Measurements from ENCODE around the gene KLHL18.
"Not testable (repeated sequence)": the region's sequence is repeated elsewhere in the genome, so short reads cannot be mapped to it uniquely, and the experiment has no call there.

DNA sequence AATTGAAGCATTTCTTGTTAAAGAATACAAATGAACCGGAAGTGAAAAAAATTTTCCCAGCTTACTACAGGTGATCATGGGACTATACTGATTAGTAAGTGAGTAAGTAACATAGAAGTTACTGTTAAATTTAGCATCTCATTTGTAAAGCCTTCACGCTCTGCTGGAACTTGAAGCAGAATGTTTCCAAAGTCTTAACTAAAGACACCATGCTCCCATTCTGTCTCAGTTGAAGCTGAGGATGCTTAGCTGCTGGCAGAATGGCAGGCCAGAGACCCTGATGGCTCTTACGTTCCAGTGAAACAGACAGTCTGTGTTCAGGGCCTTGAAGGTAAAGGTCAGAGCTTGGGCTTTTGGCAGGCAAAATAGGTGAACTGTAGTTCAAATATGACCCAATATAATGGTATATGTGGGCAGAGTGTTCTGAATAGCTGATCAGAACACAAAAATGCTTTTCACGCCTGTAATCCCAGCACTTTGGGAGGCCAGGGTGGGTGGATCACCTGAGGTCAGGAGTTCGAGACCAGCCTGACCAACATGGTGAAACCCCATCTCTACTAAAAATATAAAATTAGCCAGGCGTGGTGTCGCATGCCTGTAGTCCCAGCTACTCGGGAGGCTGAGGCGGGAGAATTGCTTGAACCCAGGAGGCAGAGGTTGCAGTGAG is 9.1 kb downstream of the KLHL18 start:
- TF ChIP-seq, protein P1, sequence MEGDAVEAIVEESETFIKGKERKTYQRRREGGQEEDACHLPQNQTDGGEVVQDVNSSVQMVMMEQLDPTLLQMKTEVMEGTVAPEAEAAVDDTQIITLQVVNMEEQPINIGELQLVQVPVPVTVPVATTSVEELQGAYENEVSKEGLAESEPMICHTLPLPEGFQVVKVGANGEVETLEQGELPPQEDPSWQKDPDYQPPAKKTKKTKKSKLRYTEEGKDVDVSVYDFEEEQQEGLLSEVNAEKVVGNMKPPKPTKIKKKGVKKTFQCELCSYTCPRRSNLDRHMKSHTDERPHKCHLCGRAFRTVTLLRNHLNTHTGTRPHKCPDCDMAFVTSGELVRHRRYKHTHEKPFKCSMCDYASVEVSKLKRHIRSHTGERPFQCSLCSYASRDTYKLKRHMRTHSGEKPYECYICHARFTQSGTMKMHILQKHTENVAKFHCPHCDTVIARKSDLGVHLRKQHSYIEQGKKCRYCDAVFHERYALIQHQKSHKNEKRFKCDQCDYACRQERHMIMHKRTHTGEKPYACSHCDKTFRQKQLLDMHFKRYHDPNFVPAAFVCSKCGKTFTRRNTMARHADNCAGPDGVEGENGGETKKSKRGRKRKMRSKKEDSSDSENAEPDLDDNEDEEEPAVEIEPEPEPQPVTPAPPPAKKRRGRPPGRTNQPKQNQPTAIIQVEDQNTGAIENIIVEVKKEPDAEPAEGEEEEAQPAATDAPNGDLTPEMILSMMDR (IDR thresholded peaks at IDR 0.05), result not testable (repeated sequence)
- not testable (repeated sequence) for TF ChIP-seq POLR2AphosphoS5, EP300, POLR2A (IDR thresholded peaks at IDR 0.05)

Data from suprapubic skin (tissue), 4 donors.